SH-SY5Y (cell line): ENCODE data around the gene KIAA1191.

ENCODE experiments used
- GATA2 ChIP-seq: IDR thresholded peaks from 2 replicates; pipeline ENCODE4 v1.6.1; 2011; ENCODE audit warnings: mild to moderate bottlenecking, low read depth, low read length
- GATA3 ChIP-seq: IDR thresholded peaks from 2 replicates; pipeline ENCODE4 v1.6.1; 2011; ENCODE audit warnings: low read depth, mild to moderate bottlenecking, low read length, moderate library complexity

DNA sequence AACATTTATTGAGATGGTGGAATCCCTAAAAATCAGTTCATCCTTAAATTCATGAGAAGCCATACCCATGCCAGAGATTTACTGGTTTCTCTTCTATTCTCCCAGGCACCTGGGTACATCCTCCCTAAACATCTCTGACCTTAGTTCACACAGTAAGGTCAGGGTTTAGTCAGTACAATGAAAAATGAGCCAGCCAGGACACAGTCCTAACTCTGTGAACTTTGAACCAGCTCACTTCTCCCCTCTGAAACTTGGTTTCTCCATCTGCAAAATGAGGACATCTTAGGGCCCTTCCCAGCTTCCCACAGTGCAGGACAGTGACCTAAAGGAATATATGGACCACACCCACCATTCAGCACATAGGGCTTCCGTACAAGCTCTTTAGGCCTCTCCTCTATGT is 24.9 kb upstream of the KIAA1191 start:
- TF ChIP-seq GATA3 (no peak), GATA2 (no peak)
